Middle frontal gyrus (tissue), 1 donor: ENCODE data around the gene LSAMP.

Experiments
- DNase-seq: peaks from one replicate; pipeline ENCODE4 v3.0.0-alpha.2; 2015; ENCODE audit warnings: low spot score; ENCODE audit errors: extremely low spot score

The LSAMP gene

GRCh38 chr3:116028157-116028556 lies 417.1 kb downstream of the LSAMP start:
- DNase-seq, result no peak

- no peak for DNase-seq
These were observed 424.3 kb downstream of the LSAMP start for GRCh38 chr3:116020989-116021388.

GRCh38 chr3:116020495-116020894 lies 424.8 kb downstream of the LSAMP start:
- DNase-seq, result no peak

GRCh38 chr3:116019254-116019763 lies 426.0 kb downstream of the LSAMP start:
- DNase-seq, result no peak

- DNase-seq, result no peak
These were observed 426.6 kb downstream of the LSAMP start for GRCh38 chr3:116018646-116019045.

- DNase-seq, result no peak
These were observed 429.4 kb downstream of the LSAMP start for GRCh38 chr3:116015931-116016330.

- no peak for DNase-seq
These were observed 438.3 kb downstream of the LSAMP start for GRCh38 chr3:116007000-116007399.

GRCh38 chr3:116005404-116005803 lies 439.9 kb downstream of the LSAMP start:
- DNase-seq, result no peak

GRCh38 chr3:116002235-116002634 lies 443.1 kb downstream of the LSAMP start:
- DNase-seq, result no peak

GRCh38 chr3:116001151-116001621 lies 444.1 kb downstream of the LSAMP start:
- no peak for DNase-seq

GRCh38 chr3:116000311-116000710 lies 445.0 kb downstream of the LSAMP start:
- DNase-seq, result no peak

- no peak for DNase-seq
These were observed 445.7 kb downstream of the LSAMP start for GRCh38 chr3:115999613-116000012.

GRCh38 chr3:115999001-115999585 lies 446.2 kb downstream of the LSAMP start:
- peak; percentile 38 for DNase-seq

- DNase-seq, result no peak
These were observed 448.7 kb downstream of the LSAMP start for GRCh38 chr3:115996420-115997108.

- DNase-seq, result no peak
These were observed 454.6 kb downstream of the LSAMP start for GRCh38 chr3:115990669-115991068.

GRCh38 chr3:115989684-115990421 lies 455.4 kb downstream of the LSAMP start:
- no peak for DNase-seq

GRCh38 chr3:115986555-115987207 lies 458.6 kb downstream of the LSAMP start:
- no peak for DNase-seq

GRCh38 chr3:115982629-115983028 lies 462.7 kb downstream of the LSAMP start:
- DNase-seq, result no peak

GRCh38 chr3:115982108-115982507 lies 463.2 kb downstream of the LSAMP start:
- no peak for DNase-seq

- DNase-seq, result no peak
These were observed 464.6 kb downstream of the LSAMP start for GRCh38 chr3:115980709-115981108.

- DNase-seq, result no peak
These were observed 467.4 kb downstream of the LSAMP start for GRCh38 chr3:115977866-115978265.

GRCh38 chr3:115975796-115976195 lies 469.5 kb downstream of the LSAMP start:
- no peak for DNase-seq
